ENCODE results near the gene THAP2.
"Not testable (repeated sequence)": the region's sequence is repeated elsewhere in the genome, so short reads cannot be mapped to it uniquely, and the experiment has no call there.

The THAP2 gene

GRCh38 chr12:71702181-71702580 is 38.1 kb downstream of the THAP2 start:
- not testable (repeated sequence) for DNase-seq (ENCODE audit: low read depth in 1 of 2, low spot score in 1 of 2)

- DNase-seq (ENCODE audit: low read depth in 1 of 2, low spot score in 1 of 2): no peak
These were observed 38.5 kb downstream of the THAP2 start for GRCh38 chr12:71702590-71702989.

GRCh38 chr12:71703206-71703605 is 39.1 kb downstream of the THAP2 start:
- no peak for DNase-seq (ENCODE audit: low read depth in 1 of 2, low spot score in 1 of 2)

- no peak for DNase-seq (ENCODE audit: low read depth in 1 of 2, low spot score in 1 of 2)
These were observed 40.8 kb downstream of the THAP2 start for GRCh38 chr12:71704920-71705319.

GRCh38 chr12:71708658-71709057 is 44.6 kb downstream of the THAP2 start:
- DNase-seq (ENCODE audit: low read depth in 1 of 2, low spot score in 1 of 2): no peak

GRCh38 chr12:71710276-71711125 is 46.4 kb downstream of the THAP2 start:
- DNase-seq (ENCODE audit: low read depth in 1 of 2, low spot score in 1 of 2): no peak

- no peak for DNase-seq (ENCODE audit: low read depth in 1 of 2, low spot score in 1 of 2)
These were observed 54.5 kb downstream of the THAP2 start for GRCh38 chr12:71718611-71719010.

- no peak for DNase-seq (ENCODE audit: low read depth in 1 of 2, low spot score in 1 of 2)
These were observed 55.7 kb downstream of the THAP2 start for GRCh38 chr12:71719647-71720370.

- DNase-seq (ENCODE audit: low read depth in 1 of 2, low spot score in 1 of 2): no peak
These were observed 57.8 kb downstream of the THAP2 start for GRCh38 chr12:71721783-71722505.

GRCh38 chr12:71725011-71725410 is 60.9 kb downstream of the THAP2 start:
- DNase-seq (ENCODE audit: low read depth in 1 of 2, low spot score in 1 of 2): no peak

- DNase-seq (ENCODE audit: low read depth in 1 of 2, low spot score in 1 of 2): no peak
These were observed 62.4 kb downstream of the THAP2 start for GRCh38 chr12:71726548-71726947.

- DNase-seq (ENCODE audit: low read depth in 1 of 2, low spot score in 1 of 2): no peak
These were observed 63.9 kb downstream of the THAP2 start for GRCh38 chr12:71727958-71728357.
